Calu3 (cell line): ENCODE measurements around the gene TMPRSS15. TPM values are rescaled to one million over a fixed set of nuclear protein-coding genes. Genes with fewer than 3 reads are reported as not detected.

Experiments used
- BruUV-seq: library from RNA; stranded (reverse); fragments of 400-500 nt; replicated peaks from 2 replicates; lab custom pipeline; 2021; lab: Mats Ljungman, UMichigan
- CTCF ChIA-PET: fragments of 300-600 bp; sonication (Branson Sonifier 250); formaldehyde crosslinking; loops from one replicate; lab custom pipeline; 2022; ENCODE audit warnings: antibody characterized with exemption; lab: Charles Lee
- DNase-seq: peaks from one replicate; pipeline ENCODE4 v3.0.0; 2022
- H3K27ac Mint-ChIP-seq: one replicate; pipeline ENCODE4 v1.8.0; 2022; ENCODE audit warnings: mixed read lengths; ENCODE audit not compliant: unreplicated experiment
- H3K27me3 Mint-ChIP-seq: one replicate; pipeline ENCODE4 v1.8.0; 2022; ENCODE audit warnings: mixed read lengths; ENCODE audit not compliant: unreplicated experiment
- H3K36me3 Mint-ChIP-seq: one replicate; pipeline ENCODE4 v1.8.0; 2022; ENCODE audit warnings: mild to moderate bottlenecking, moderate library complexity, mixed read lengths; ENCODE audit not compliant: insufficient read depth, unreplicated experiment
- H3K4me1 Mint-ChIP-seq: one replicate; pipeline ENCODE4 v1.8.0; 2022; ENCODE audit warnings: mild to moderate bottlenecking, low read depth, mixed read lengths; ENCODE audit not compliant: unreplicated experiment
- H3K4me3 Mint-ChIP-seq: one replicate; pipeline ENCODE4 v1.8.0; 2022; ENCODE audit warnings: mild to moderate bottlenecking, low read depth, moderate library complexity, mixed read lengths; ENCODE audit not compliant: unreplicated experiment
- H3K9me3 Mint-ChIP-seq: one replicate; pipeline ENCODE4 v1.8.0; 2022; ENCODE audit warnings: low read depth, mixed read lengths; ENCODE audit not compliant: unreplicated experiment
- CTCF ChIP-seq: fragments of 200-600 bp; IDR thresholded peaks from one replicate; pipeline ENCODE4 v1.8.0; 2022; ENCODE audit warnings: antibody characterized with exemption; ENCODE audit not compliant: unreplicated experiment
- intact Hi-C: fragments of 100-400 bp; cut with micrococcal nuclease; formaldehyde crosslinking; loops from one replicate; pipeline ENCODE4 v1.10.0; 2022; ENCODE audit not compliant: unreplicated experiment
- total RNA-seq: library from RNA; stranded (reverse); gene quantifications from 2 replicates; pipeline ENCODE4 v1.2.3, GENCODE V29; 2022

TMPRSS15 gene
- total RNA-seq, 1 experiment from 2014 or later, result not detected

- BruUV-seq, result no TSS peak
- Mint-ChIP-seq H3K4me3 (no peak overlapping the region), H3K27ac (no peak overlapping the region), H3K27me3 (no peaks in the 10 kb centered on the region), H3K4me1 (no peaks in the 10 kb centered on the region), H3K36me3 (no peaks in the 10 kb centered on the region), H3K9me3 (peaks cover 4% of the 10 kb centered on the region)
- intact Hi-C loops, result no loop called here
- TF ChIP-seq CTCF, result no peak
- CTCF ChIA-PET, result no interaction called here
- DNase-seq, result no peak
Measured at GRCh38 chr21:18265944-18266343, 137.6 kb downstream of the TMPRSS15 start.

GRCh38 chr21:18253799-18254198 is 149.8 kb downstream of the TMPRSS15 start:
- no TSS peak for BruUV-seq
- H3K4me3 Mint-ChIP-seq, result no peak overlapping the region
- H3K27ac Mint-ChIP-seq, result no peak overlapping the region
- no peak for TF ChIP-seq CTCF
- DNase-seq, result no peak
- H3K4me1 Mint-ChIP-seq, result no peaks in the 10 kb centered on the region
- no peaks in the 10 kb centered on the region for H3K27me3 Mint-ChIP-seq
- H3K9me3 Mint-ChIP-seq, result no peaks in the 10 kb centered on the region
- CTCF ChIA-PET, result no interaction called here
- peaks cover 5% of the 10 kb centered on the region for H3K36me3 Mint-ChIP-seq
- intact Hi-C loops, result no loop called here

- H3K27ac Mint-ChIP-seq, result no peak overlapping the region
- H3K9me3 Mint-ChIP-seq, result no peaks in the 10 kb centered on the region
- no peak for DNase-seq
- no peaks in the 10 kb centered on the region for H3K4me1 Mint-ChIP-seq
- no peak for TF ChIP-seq CTCF
- no TSS peak for BruUV-seq
- intact Hi-C loops, result no loop called here
- H3K36me3 Mint-ChIP-seq, result peaks cover 5% of the 10 kb centered on the region
- no peaks in the 10 kb centered on the region for H3K27me3 Mint-ChIP-seq
- CTCF ChIA-PET, result no interaction called here
- H3K4me3 Mint-ChIP-seq, result no peak overlapping the region
Measured at GRCh38 chr21:18253221-18253620, 150.4 kb downstream of the TMPRSS15 start.

- intact Hi-C loops, result no loop called here
- CTCF ChIA-PET, result no interaction called here
- no peaks in the 10 kb centered on the region for H3K4me1 Mint-ChIP-seq
Measured at GRCh38 chr21:18252680-18253079, 150.9 kb downstream of the TMPRSS15 start.

More at GRCh38 chr21:18252680-18253079, 150.9 kb downstream of the TMPRSS15 start:
- Mint-ChIP-seq H3K9me3 (peaks cover under 1% of the 10 kb centered on the region), H3K27ac (no peak overlapping the region), H3K4me3 (no peak overlapping the region), H3K36me3 (peaks cover 5% of the 10 kb centered on the region), H3K27me3 (no peaks in the 10 kb centered on the region)
- no TSS peak for BruUV-seq
- TF ChIP-seq CTCF, result no peak
- DNase-seq, result no peak
